Spleen (tissue), 11 donors: ENCODE results near the gene NKX1-1. TPM values are rescaled to one million over a fixed set of nuclear protein-coding genes. Genes with fewer than 3 reads are reported as not detected.

Source experiments
- DNase-seq: peaks from one replicate; pipeline ENCODE4 v3.0.0-alpha.2; 2020
- H3K27ac ChIP-seq, 8 donors: fragments of 200-600 bp; sonication (generic) in 7 of 8; 1 replicate in 4 of 8; 2 replicates in 4 of 8; pipeline versions ENCODE4 v1.5.0 to v1.8.0; 2016 to 2021; ENCODE audit warnings: inconsistent platforms in 4 of 8, mild to moderate bottlenecking in 4 of 8, moderate library complexity in 1 of 8
- H3K27me3 ChIP-seq, 7 donors: fragments of 200-600 bp; sonication (generic) in 6 of 7; replicated peaks in 1 of 7; 1 replicate in 4 of 7; 2 replicates in 3 of 7; pipeline versions ENCODE4 v1.5.0 to v1.8.0; 2016 to 2021; ENCODE audit warnings: inconsistent platforms in 3 of 7, mild to moderate bottlenecking in 1 of 7
- H3K36me3 ChIP-seq, 6 donors: fragments of 200-600 bp; sonication (generic) in 5 of 6; 1 replicate in 4 of 6; 2 replicates in 2 of 6; pipeline versions ENCODE4 v1.5.0 to v1.8.0; 2016 to 2021; ENCODE audit warnings: inconsistent platforms in 2 of 6
- H3K4me1 ChIP-seq, 6 donors: fragments of 200-600 bp; sonication (generic) in 5 of 6; 1 replicate in 3 of 6; 2 replicates in 3 of 6; pipeline versions ENCODE4 v1.5.0 to v1.8.0; 2016 to 2021; ENCODE audit warnings: inconsistent platforms in 3 of 6
- H3K4me3 ChIP-seq, 8 donors: fragments of 200-600 bp; sonication (generic) in 7 of 8; 1 replicate in 4 of 8; 2 replicates in 4 of 8; pipeline versions ENCODE4 v1.5.0 to v1.8.0; 2016 to 2021; ENCODE audit warnings: inconsistent platforms in 4 of 8, mild to moderate bottlenecking in 4 of 8, moderate library complexity in 2 of 8
- H3K9me3 ChIP-seq, 8 donors: fragments of 200-600 bp; sonication (generic) in 7 of 8; 1 replicate in 4 of 8; 2 replicates in 4 of 8; pipeline versions ENCODE4 v1.5.0 to v1.8.0; 2016 to 2021; ENCODE audit warnings: inconsistent platforms in 4 of 8
- POLR2A ChIP-seq, 3 donors: fragments of 450-650 bp; IDR thresholded peaks; one replicate each; pipeline ENCODE4 v1.5.1; 2017; ENCODE audit warnings: antibody characterized with exemption in 3 of 3, mild to moderate bottlenecking in 1 of 3
- POLR2AphosphoS5 ChIP-seq, 3 donors: sonication (generic); formaldehyde crosslinking; IDR thresholded peaks; one replicate each; pipeline ENCODE4 v1.5.1; 2017; ENCODE audit warnings: antibody characterized with exemption in 3 of 3
- WGBS, 5 donors: extraction: QIAGEN DNeasy Blood & Tissue Kit in 3 of 5; methylation state at CpG; one replicate each; pipeline versions ENCODE4 v1.1.5 to v1.1.7; 2013 to 2018; 5-methylcytosine and 5-hydroxymethylcytosine counted together
- intact Hi-C: fragments of 100-400 bp; cut with DNase I; formaldehyde crosslinking; loops from one replicate; pipeline ENCODE4 v1.15.0; 2023; ENCODE audit warnings: low total_unique reads
- polyA plus RNA-seq, 3 donors: library from polyadenylated mRNA; stranded (reverse); fragments of 200-250 nt; gene quantifications; one replicate each; pipeline ENCODE4 v1.2.1, GENCODE V29; 2013
- total RNA-seq, 7 donors: library from RNA; depleted of rRNA in 3 of 7; stranded (reverse); fragments of >200 nt in 3 of 7; fragmentation: NEBNext Ultra II Directional in 4 of 7; extraction: Animal tissue kit (Norgen Biotek cat#: 25700) in 4 of 7; gene quantifications; one replicate each; pipeline versions ENCODE4 v1.1.0 to v1.2.1, GENCODE V29; 2016 to 2021
- TF ChIP-seq, protein P1 (sequence below), 11 experiments: fragments of 200-600 bp in 7 of 11; fragments of 450-650 bp in 4 of 11; sonication (generic) in 4 of 11; IDR thresholded peaks in 8 of 11; conservative IDR thresholded peaks in 3 of 11; 1 replicate in 7 of 11; 2 replicates in 4 of 11; pipeline versions ENCODE4 v1.4.0 to v1.8.0; 2016 to 2021; ENCODE audit warnings: antibody characterized with exemption in 11 of 11, inconsistent platforms in 4 of 11, mild to moderate bottlenecking in 1 of 11
- donor health status: healthy with polysubstance abuse.
- donor health status: DM: no; HTN: no; CAD: no; lungs with moderate emphysema.
- donor health status: DM: no; HTN: no; CAD: no.
- donor health status: Bipolar disorder and iron deficiency.
- donor health status: healthy.
- donor health status: DM: no; HTN: no; CAD: no.
- donor health status: DM: yes; HTN: yes; CAD: no.

The NKX1-1 gene
- total and polyA plus RNA-seq, 10 donors: not detected

DNA sequence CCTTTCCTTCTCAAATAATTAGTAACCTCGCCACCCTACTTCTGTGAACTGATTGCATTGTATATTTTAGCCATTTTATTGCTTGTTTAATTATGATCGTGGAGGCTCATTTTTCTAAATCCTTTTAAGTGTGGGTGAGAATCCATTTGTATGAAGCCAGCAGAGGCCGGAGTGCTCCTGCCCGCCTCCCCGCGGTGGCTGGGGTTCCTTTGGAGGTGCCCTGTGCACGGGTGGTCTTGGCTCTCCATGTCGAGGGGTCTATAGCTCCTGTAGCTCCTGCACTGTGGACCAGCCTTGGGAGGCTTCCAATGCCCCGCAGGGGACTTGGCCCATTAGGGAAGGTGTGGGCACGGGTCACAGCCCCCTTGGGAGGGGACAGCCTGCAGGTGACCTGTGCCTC lies 44.2 kb downstream of the NKX1-1 start:
- intact Hi-C loops: no loop called here
- WGBS, 5 donors: 93 to 96% (median 95%) methylated on average over 8 to 10 of the region's 10 CpGs
- peaks cover 0 to 8% (median 0%) of the 10 kb centered on the region in 6 donors for H3K4me1 ChIP-seq
- no peaks in the 10 kb centered on the region for H3K27me3 ChIP-seq
- H3K9me3 ChIP-seq: no peaks in the 10 kb centered on the region
- H3K27ac ChIP-seq: no peak overlapping the region
- TF ChIP-seq POLR2A (IDR thresholded peaks at IDR 0.05) (no peak), POLR2AphosphoS5 (IDR thresholded peaks at IDR 0.05) (no peak)
- TF ChIP-seq, protein P1, sequence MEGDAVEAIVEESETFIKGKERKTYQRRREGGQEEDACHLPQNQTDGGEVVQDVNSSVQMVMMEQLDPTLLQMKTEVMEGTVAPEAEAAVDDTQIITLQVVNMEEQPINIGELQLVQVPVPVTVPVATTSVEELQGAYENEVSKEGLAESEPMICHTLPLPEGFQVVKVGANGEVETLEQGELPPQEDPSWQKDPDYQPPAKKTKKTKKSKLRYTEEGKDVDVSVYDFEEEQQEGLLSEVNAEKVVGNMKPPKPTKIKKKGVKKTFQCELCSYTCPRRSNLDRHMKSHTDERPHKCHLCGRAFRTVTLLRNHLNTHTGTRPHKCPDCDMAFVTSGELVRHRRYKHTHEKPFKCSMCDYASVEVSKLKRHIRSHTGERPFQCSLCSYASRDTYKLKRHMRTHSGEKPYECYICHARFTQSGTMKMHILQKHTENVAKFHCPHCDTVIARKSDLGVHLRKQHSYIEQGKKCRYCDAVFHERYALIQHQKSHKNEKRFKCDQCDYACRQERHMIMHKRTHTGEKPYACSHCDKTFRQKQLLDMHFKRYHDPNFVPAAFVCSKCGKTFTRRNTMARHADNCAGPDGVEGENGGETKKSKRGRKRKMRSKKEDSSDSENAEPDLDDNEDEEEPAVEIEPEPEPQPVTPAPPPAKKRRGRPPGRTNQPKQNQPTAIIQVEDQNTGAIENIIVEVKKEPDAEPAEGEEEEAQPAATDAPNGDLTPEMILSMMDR (IDR thresholded peaks at IDR 0.05 in 8 of 11, conservative IDR thresholded peaks at IDR 0.05 in 3 of 11): no peak
- peaks cover 0 to 91% (median 25%) of the 10 kb centered on the region in 6 donors for H3K36me3 ChIP-seq
- H3K4me3 ChIP-seq: no peak overlapping the region
- no peak for DNase-seq

DNA sequence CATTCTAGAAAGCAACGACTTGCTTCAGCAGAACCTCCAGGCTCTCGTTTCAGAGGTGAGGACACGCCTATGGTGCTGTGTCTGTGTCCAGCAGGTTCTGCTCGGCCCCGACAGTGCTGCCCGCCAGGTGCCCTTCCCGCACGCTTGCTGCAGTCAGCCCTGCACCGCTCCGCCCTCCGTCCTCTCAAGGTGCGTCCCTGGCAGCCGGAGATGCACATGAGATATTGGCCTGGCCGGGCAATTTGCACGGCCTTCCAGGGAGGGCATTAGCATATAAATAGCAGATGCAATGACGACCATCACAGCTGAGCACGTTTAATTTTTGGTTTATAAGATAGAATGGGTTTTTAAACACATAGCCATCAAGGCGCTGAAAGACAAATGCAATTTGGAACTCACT lies 44.8 kb downstream of the NKX1-1 start:
- TF ChIP-seq POLR2A (IDR thresholded peaks at IDR 0.05) (no peak), POLR2AphosphoS5 (IDR thresholded peaks at IDR 0.05) (no peak)
- TF ChIP-seq, protein P1 (IDR thresholded peaks at IDR 0.05 in 8 of 11, conservative IDR thresholded peaks at IDR 0.05 in 3 of 11): no peak
- no peak for DNase-seq
- no peak overlapping the region for H3K4me3 ChIP-seq

DNA sequence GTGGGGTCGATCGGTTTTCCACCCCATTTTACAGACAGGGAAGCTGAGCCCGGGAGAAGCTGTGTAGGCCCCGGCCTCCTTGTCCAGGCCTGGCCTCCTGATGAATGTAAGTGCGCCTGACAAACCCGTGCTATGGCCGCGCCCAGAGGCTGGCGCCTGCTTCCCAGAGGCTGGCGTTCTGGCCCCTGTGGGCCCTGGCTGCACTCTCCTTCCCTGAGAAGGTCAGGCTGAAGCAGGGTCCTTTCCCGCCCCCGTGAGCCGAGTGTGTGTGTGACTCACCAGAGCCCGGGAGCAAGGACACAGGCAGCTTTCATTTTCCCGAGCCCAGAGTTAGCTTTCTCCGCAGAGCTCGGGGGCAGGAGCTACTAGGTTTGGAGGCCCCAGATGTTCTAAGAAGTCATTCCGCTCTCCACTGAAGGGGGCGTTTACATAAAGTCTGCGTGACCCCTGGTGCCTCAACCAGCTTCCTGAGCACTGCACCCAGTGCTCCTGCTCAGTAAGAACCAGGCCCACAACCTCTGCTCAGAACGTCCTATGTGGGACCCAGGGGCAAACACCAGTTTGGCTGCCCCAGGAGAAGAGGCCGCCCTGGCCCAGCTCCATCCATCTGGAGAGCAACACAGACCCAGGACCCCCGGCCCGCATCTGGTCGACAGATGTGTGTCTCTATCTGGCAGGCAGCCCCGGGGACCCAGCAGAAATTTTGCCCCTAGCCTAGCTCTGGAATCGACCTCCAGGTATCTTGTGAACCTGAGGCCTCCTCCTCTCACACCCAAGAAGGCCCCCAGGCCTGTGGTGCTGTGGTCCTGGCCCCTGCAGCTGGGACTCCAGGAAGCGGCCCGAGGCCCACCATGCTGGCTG lies 45.6 kb downstream of the NKX1-1 start:
- no peak for DNase-seq
- Histone ChIP-seq H3K4me3 (no peak overlapping the region), H3K36me3 (peaks cover 0 to 90% (median 20%) of the 10 kb centered on the region in 6 donors), H3K9me3 (no peaks in the 10 kb centered on the region), H3K27ac (peak overlapping the region in 2 of 8 donors; percentile 46 to 67), H3K27me3 (no peaks in the 10 kb centered on the region), H3K4me1 (peaks cover 0 to 18% (median 4%) of the 10 kb centered on the region in 6 donors)
- WGBS, 5 donors: 79 to 90% (median 89%) methylated on average over 13 to 29 of the region's 29 CpGs
- TF ChIP-seq POLR2A (IDR thresholded peaks at IDR 0.05) (no peak), POLR2AphosphoS5 (IDR thresholded peaks at IDR 0.05) (peak in 2 of 3 donors; percentile 11 to 55)
- intact Hi-C loops: no loop called here

More for the DNA sequence above, 44.8 kb downstream of the NKX1-1 start:
- peaks cover 0 to 10% (median 1%) of the 10 kb centered on the region in 6 donors for H3K4me1 ChIP-seq
- no peak overlapping the region for H3K27ac ChIP-seq
- H3K9me3 ChIP-seq: no peaks in the 10 kb centered on the region
- WGBS, 5 donors: 87 to 94% (median 90%) methylated on average over 18 of the region's 18 CpGs
- H3K36me3 ChIP-seq: peaks cover 0 to 90% (median 19%) of the 10 kb centered on the region in 6 donors
- H3K27me3 ChIP-seq: no peaks in the 10 kb centered on the region
- intact Hi-C loops: no loop called here

DNA sequence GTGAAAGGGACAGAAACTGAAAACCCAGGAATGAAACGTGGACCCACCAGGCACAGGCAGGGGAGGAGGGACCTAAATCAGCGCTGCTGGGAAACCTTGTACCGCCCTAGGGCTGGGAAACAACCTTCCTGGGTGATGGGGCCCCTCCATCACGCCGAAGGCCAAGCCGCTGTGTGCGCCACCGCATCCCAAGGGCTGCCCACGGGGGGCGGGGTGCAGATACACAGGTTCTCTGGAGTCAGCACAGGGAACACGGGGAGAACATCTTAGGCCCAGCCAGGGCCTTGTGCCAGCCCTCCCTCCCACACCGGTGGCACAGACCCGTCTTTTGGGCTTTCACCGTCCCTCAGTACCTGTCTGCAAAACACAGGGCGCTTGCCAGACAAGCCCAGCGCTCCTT lies 46.3 kb downstream of the NKX1-1 start:
- Histone ChIP-seq H3K9me3 (no peaks in the 10 kb centered on the region), H3K27me3 (no peaks in the 10 kb centered on the region), H3K4me3 (no peak overlapping the region), H3K36me3 (peaks cover 0 to 90% (median 26%) of the 10 kb centered on the region in 6 donors), H3K4me1 (peaks cover 0 to 18% (median 4%) of the 10 kb centered on the region in 6 donors), H3K27ac (peak overlapping the region in 3 of 8 donors; percentile 4 to 67 (median 46))
- intact Hi-C loops: loop anchor here (5.0 kb wide), 1 partner anchor 267 kb away; no protein-coding TSS in a partner anchor
- no peak for DNase-seq
- 88 to 94% (median 91%) methylated on average over 11 to 16 of the region's 16 CpGs for WGBS, 5 donors
- TF ChIP-seq POLR2A (IDR thresholded peaks at IDR 0.05): no peak
- TF ChIP-seq, protein P1 (IDR thresholded peaks at IDR 0.05 in 8 of 11, conservative IDR thresholded peaks at IDR 0.05 in 3 of 11): no peak
- no peak for TF ChIP-seq POLR2AphosphoS5 (IDR thresholded peaks at IDR 0.05)
